PC-9 (cell line): ENCODE results near the gene COLGALT1. TPM values are rescaled to one million over a fixed set of nuclear protein-coding genes. Genes with fewer than 3 reads are reported as not detected.

Experiments
- BruUV-seq: library from RNA; stranded (reverse); fragments of 400-500 nt; replicated peaks from 2 replicates; lab custom pipeline; 2021; lab: Mats Ljungman, UMichigan
- CTCF ChIA-PET: fragments of 300-600 bp; sonication (Branson Sonifier 250); formaldehyde crosslinking; loops from one replicate; lab custom pipeline; 2022; ENCODE audit warnings: antibody characterized with exemption; lab: Charles Lee
- POLR2A ChIA-PET: fragments of 300-600 bp; sonication (Branson Sonifier 250); formaldehyde crosslinking; loops from one replicate; lab custom pipeline; 2022; ENCODE audit warnings: antibody characterized with exemption; ENCODE audit not compliant: unreplicated experiment; lab: Charles Lee
- DNase-seq, 2 experiments: peaks; one replicate each; pipeline versions ENCODE4 v3.0.0 to v3.0.0-alpha.2; 2015 to 2022; ENCODE audit warnings: mixed read lengths in 1 of 2
- H2AFZ ChIP-seq: fragments of 200-600 bp; sonication (generic); 2 replicates; pipeline ENCODE4 v1.8.1; 2017; ENCODE audit warnings: antibody characterized with exemption
- H3F3A ChIP-seq: fragments of 200-600 bp; sonication (generic); 2 replicates; pipeline ENCODE4 v1.8.1; 2017; ENCODE audit warnings: antibody characterized with exemption, mild to moderate bottlenecking, low read depth; ENCODE audit not compliant: insufficient read depth
- H3K27ac ChIP-seq: fragments of 200-600 bp; sonication (generic); 2 replicates; pipeline ENCODE4 v1.6.1; 2016; ENCODE audit warnings: mixed run types
- H3K27me3 ChIP-seq: fragments of 200-600 bp; sonication (generic); 2 replicates; pipeline ENCODE4 v1.6.1; 2016; ENCODE audit warnings: low read depth, mixed run types; ENCODE audit not compliant: insufficient read depth
- H3K36me3 ChIP-seq: fragments of 200-600 bp; sonication (generic); 2 replicates; pipeline ENCODE4 v1.6.1; 2016; ENCODE audit warnings: low read depth, mixed run types
- H3K4me1 ChIP-seq: fragments of 200-600 bp; sonication (generic); replicated peaks from 2 replicates; pipeline ENCODE4 v1.6.1; 2016; ENCODE audit warnings: mixed run types; ENCODE audit not compliant: insufficient read depth
- H3K4me2 ChIP-seq: fragments of 200-600 bp; sonication (generic); 2 replicates; pipeline ENCODE4 v1.6.1; 2017; ENCODE audit warnings: mixed run types
- H3K4me3 ChIP-seq: fragments of 200-600 bp; sonication (generic); 2 replicates; pipeline ENCODE4 v1.6.1; 2016; ENCODE audit warnings: mixed run types
- H3K79me2 ChIP-seq: fragments of 200-600 bp; sonication (generic); 2 replicates; pipeline ENCODE4 v1.6.1; 2017; ENCODE audit warnings: low read depth, mixed run types
- H3K9me2 ChIP-seq: fragments of 200-600 bp; sonication (generic); 2 replicates; pipeline ENCODE4 v1.8.1; 2017; ENCODE audit warnings: mild to moderate bottlenecking; ENCODE audit not compliant: insufficient read depth
- H3K9me3 ChIP-seq: fragments of 200-600 bp; sonication (generic); 2 replicates; pipeline ENCODE4 v1.8.1; 2016; ENCODE audit warnings: low read depth; ENCODE audit not compliant: insufficient read depth
- H4K20me1 ChIP-seq: fragments of 200-600 bp; sonication (generic); 2 replicates; pipeline ENCODE4 v1.8.1; 2017; ENCODE audit not compliant: insufficient read depth
- EZH2 ChIP-seq: fragments of 200-600 bp; sonication (generic); IDR thresholded peaks from 2 replicates; pipeline ENCODE4 v1.8.0; 2017; ENCODE audit warnings: antibody characterized with exemption, low read depth
- intact Hi-C: fragments of 100-400 bp; cut with micrococcal nuclease; formaldehyde crosslinking; loops from one replicate; pipeline ENCODE4 v1.10.0; 2022; ENCODE audit not compliant: unreplicated experiment
- total RNA-seq: library from RNA; stranded (reverse); gene quantifications from 2 replicates; pipeline ENCODE4 v1.2.3, GENCODE V29; 2021
- TF ChIP-seq, protein P1 (sequence below): fragments of 200-600 bp; sonication (generic); conservative IDR thresholded peaks from 2 replicates; pipeline ENCODE4 v1.6.1; 2017; ENCODE audit warnings: mixed run types, antibody characterized with exemption, mild to moderate bottlenecking, moderate library complexity

Gene COLGALT1
- total RNA-seq, 1 experiment from 2014 or later, result 88.8 TPM

DNA sequence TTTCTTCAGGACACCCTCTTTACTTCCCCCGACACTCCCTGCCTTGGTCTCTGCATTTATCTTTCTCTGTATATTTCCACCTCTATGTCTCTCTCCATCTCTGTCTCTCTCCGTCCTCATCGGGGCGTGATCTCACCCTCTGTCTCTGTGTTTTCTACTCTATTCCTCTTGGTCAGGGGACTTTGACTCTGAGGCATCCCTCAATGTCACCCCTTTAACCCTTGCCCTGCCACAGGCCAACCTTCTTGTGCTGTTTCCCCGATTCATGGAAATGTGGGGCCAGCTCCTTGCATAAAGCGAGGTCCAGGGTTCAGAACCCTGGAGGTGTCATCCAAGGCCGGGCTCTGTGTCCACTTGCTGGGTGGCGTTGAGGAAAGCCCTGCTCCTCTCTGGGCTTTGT is 46.8 kb downstream of the COLGALT1 start:
- DNase-seq, result no peak
- Histone ChIP-seq H3K4me1 (no peaks in the 10 kb centered on the region), H3K36me3 (no peaks in the 10 kb centered on the region), H3K4me3 (no peak overlapping the region), H3F3A (peaks cover 21% of the 10 kb centered on the region; the same call in 1 of the 2 replicates), H2AFZ (no peak overlapping the region), H4K20me1 (no peaks in the 10 kb centered on the region), H3K4me2 (no peak overlapping the region), H3K9me3 (no peaks in the 10 kb centered on the region), H3K9me2 (no peaks in the 10 kb centered on the region), H3K79me2 (no peaks in the 10 kb centered on the region), H3K27me3 (peaks cover 36% of the 10 kb centered on the region), H3K27ac (no peak overlapping the region)
- intact Hi-C loops, result no loop called here
- CTCF ChIA-PET, result no interaction called here
- TF ChIP-seq, protein P1, sequence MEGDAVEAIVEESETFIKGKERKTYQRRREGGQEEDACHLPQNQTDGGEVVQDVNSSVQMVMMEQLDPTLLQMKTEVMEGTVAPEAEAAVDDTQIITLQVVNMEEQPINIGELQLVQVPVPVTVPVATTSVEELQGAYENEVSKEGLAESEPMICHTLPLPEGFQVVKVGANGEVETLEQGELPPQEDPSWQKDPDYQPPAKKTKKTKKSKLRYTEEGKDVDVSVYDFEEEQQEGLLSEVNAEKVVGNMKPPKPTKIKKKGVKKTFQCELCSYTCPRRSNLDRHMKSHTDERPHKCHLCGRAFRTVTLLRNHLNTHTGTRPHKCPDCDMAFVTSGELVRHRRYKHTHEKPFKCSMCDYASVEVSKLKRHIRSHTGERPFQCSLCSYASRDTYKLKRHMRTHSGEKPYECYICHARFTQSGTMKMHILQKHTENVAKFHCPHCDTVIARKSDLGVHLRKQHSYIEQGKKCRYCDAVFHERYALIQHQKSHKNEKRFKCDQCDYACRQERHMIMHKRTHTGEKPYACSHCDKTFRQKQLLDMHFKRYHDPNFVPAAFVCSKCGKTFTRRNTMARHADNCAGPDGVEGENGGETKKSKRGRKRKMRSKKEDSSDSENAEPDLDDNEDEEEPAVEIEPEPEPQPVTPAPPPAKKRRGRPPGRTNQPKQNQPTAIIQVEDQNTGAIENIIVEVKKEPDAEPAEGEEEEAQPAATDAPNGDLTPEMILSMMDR, result no peak
- no peak for TF ChIP-seq EZH2
- POLR2A ChIA-PET, result no interaction called here
- BruUV-seq, result no TSS peak

- Histone ChIP-seq H3K27me3 (peaks cover 36% of the 10 kb centered on the region), H4K20me1 (no peaks in the 10 kb centered on the region), H3K79me2 (no peaks in the 10 kb centered on the region), H3F3A (peaks cover 28% of the 10 kb centered on the region; the same call in 1 of the 2 replicates), H3K36me3 (no peaks in the 10 kb centered on the region), H3K4me2 (no peak overlapping the region), H3K27ac (no peak overlapping the region), H2AFZ (no peak overlapping the region), H3K9me3 (no peaks in the 10 kb centered on the region), H3K9me2 (no peaks in the 10 kb centered on the region), H3K4me3 (no peak overlapping the region), H3K4me1 (no peaks in the 10 kb centered on the region)
- no peak for DNase-seq
- intact Hi-C loops, result no loop called here
- TF ChIP-seq, protein P1, result no peak
- TF ChIP-seq EZH2, result no peak
- BruUV-seq, result no TSS peak
- ChIA-PET POLR2A (no interaction called here), CTCF (no interaction called here)
Observed at GRCh38 chr19:17602872-17603510, 47.5 kb downstream of the COLGALT1 start.

- no peak overlapping the region for H2AFZ ChIP-seq
- H3K4me1 ChIP-seq, result no peaks in the 10 kb centered on the region
- no peaks in the 10 kb centered on the region for H4K20me1 ChIP-seq
- H3K27ac ChIP-seq, result no peak overlapping the region
- intact Hi-C loops, result no loop called here
- ChIA-PET POLR2A (interaction anchor here (0.7 kb wide), 1 partner anchor 246 kb away, joined by 20 read pairs; no protein-coding TSS in a partner anchor), CTCF (interaction anchor here (0.7 kb wide), 1 partner anchor 261 kb away, joined by 3 read pairs; no protein-coding TSS in a partner anchor)
- H3K4me3 ChIP-seq, result no peak overlapping the region
- no peak overlapping the region for H3K4me2 ChIP-seq
- no peaks in the 10 kb centered on the region for H3K9me3 ChIP-seq
- H3K79me2 ChIP-seq, result no peaks in the 10 kb centered on the region
- H3K9me2 ChIP-seq, result no peaks in the 10 kb centered on the region
- TF ChIP-seq, protein P1, result no peak
- TF ChIP-seq EZH2, result no peak
- H3F3A ChIP-seq, result peaks cover 28% of the 10 kb centered on the region; the same call in 1 of the 2 replicates
- BruUV-seq, result no TSS peak
- no peak for DNase-seq
- H3K27me3 ChIP-seq, result peaks cover 36% of the 10 kb centered on the region
- no peaks in the 10 kb centered on the region for H3K36me3 ChIP-seq
Observed at GRCh38 chr19:17604372-17605025, 49.0 kb downstream of the COLGALT1 start.
